Lower leg skin (tissue), 3 donors: ENCODE data around the gene COX19.

Experiments used
- CTCF ChIP-seq, 3 donors: fragments of 450-650 bp; IDR thresholded peaks; one replicate each; pipeline ENCODE4 v1.5.1; 2016; ENCODE audit warnings: antibody characterized with exemption in 3 of 3, mild to moderate bottlenecking in 3 of 3, moderate library complexity in 2 of 3
- POLR2A ChIP-seq, 2 donors: fragments of 450-650 bp; IDR thresholded peaks; one replicate each; pipeline ENCODE4 v1.6.1; 2016 to 2017; ENCODE audit warnings: antibody characterized with exemption in 2 of 2, mild to moderate bottlenecking in 1 of 2, moderate library complexity in 1 of 2

DNA sequence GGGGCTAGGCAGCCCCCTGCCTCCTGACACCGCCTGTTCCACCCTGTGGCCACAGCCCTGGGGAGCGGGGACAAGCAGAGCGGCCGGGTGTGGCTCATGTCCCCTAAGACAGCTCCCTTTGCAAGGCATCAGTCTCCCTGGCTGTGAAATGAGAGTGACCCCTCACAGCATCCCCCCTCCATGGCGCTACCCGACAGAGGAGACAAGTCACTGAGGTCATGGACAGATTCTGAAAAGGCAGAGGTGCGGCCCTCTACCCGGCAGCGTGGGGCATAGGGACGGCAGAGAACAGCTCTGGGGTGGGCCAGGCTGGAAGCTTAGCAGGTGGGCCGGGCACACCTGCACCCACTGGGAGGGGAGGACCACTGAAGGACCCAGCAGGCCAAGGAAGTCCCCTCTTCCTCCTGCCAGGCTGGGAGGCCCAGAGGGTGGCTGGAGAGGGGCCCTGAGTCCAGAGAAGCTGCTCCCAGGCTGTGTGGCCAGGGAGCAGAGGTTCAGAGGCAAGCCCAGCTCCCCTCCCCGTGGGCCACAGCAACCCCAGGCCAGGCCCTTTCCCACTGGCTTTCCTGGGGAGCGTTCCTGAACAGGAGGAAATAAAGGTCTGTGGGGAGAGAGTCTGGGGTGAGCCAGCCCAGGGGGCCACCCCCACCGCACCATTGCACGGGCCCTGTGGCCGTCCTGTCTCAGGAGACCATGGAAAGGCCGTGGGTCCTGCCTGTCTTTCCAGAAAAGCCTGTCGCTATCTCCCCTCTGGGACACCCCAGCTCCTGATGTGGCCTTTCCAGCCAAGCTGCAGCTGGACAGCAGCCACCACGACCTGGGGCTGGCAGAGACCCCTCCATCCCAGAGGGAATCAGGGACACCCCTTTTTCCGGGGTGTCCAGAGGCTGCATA is 22.6 kb downstream of the COX19 start:
- TF ChIP-seq CTCF (IDR thresholded peaks at IDR 0.05): no peak
- no peak for TF ChIP-seq POLR2A (IDR thresholded peaks at IDR 0.05)
